Type B pancreatic cell (in vitro differentiated cells): ENCODE data around the gene RDH16. TPM values are rescaled to one million over a fixed set of nuclear protein-coding genes. Genes with fewer than 3 reads are reported as not detected.
"Not testable (repeated sequence)": the region's sequence is repeated elsewhere in the genome, so short reads cannot be mapped to it uniquely, and the experiment has no call there.

Source experiments
- DNase-seq: peaks from one replicate; pipeline ENCODE4 v3.0.0; 2021; ENCODE audit warnings: mixed read lengths; ENCODE audit not compliant: unreplicated experiment; ENCODE audit errors: extremely low spot score
- H3K27ac Mint-ChIP-seq: 2 replicates; pipeline ENCODE4 v1.8.0; 2021; ENCODE audit warnings: mild to moderate bottlenecking, mixed read lengths
- H3K27me3 Mint-ChIP-seq: 2 replicates; pipeline ENCODE4 v1.8.0; 2021; ENCODE audit warnings: mixed read lengths
- H3K36me3 Mint-ChIP-seq: 2 replicates; pipeline ENCODE4 v1.8.0; 2021; ENCODE audit warnings: mixed read lengths
- H3K4me1 Mint-ChIP-seq: one replicate; pipeline ENCODE4 v1.8.0; 2021; ENCODE audit warnings: mixed read lengths; ENCODE audit not compliant: unreplicated experiment
- H3K4me3 Mint-ChIP-seq: 2 replicates; pipeline ENCODE4 v1.8.0; 2021; ENCODE audit warnings: mild to moderate bottlenecking, mixed read lengths
- H3K9me3 Mint-ChIP-seq: 2 replicates; pipeline ENCODE4 v1.8.0; 2021; ENCODE audit warnings: mixed read lengths
- total RNA-seq: library from RNA; stranded (reverse); gene quantifications from 2 replicates; pipeline ENCODE4 v1.2.1, GENCODE V29; 2021; ENCODE audit warnings: low replicate concordance
- TF ChIP-seq, protein P1 (sequence below): fragments of 200-600 bp; sonication (generic); conservative IDR thresholded peaks from 2 replicates; pipeline ENCODE4 v1.5.0; 2021; ENCODE audit warnings: antibody characterized with exemption, mild to moderate bottlenecking

RDH16 gene
- total RNA-seq, 1 donor from 2014 or later: 0.68 TPM

DNA sequence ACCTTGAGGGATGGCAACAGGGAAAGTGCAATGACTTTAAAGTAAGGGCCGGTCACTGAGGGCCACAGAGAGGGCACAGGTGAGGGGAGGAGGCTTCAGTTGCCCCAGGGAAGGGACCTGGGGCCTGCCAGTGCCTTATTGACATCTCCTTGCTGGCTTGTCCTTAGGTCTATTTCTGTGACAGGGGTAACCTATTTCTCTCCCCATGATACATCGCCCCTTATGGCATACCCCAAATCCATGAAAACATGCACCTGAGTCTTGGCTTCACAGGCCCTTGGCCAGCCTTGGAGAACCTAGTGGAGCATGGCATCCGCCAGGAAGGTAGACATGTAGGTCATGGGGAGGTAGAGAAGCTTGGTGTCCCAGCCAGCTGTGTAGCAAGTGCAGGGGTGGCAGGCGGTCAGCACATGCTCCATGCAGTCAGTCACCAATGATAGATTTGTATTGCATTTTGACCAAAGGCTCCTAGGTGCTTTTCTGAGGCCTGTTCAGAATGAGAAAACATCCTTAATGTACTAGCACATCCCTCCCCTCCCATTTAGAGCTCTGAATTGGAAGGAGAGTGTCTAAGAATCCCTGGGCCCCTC, 23.6 kb upstream of the RDH16 start:
- Mint-ChIP-seq H3K27ac (no peak overlapping the region), H3K4me1 (no peaks in the 10 kb centered on the region), H3K4me3 (no peak overlapping the region), H3K9me3 (no peaks in the 10 kb centered on the region), H3K36me3 (no peaks in the 10 kb centered on the region), H3K27me3 (no peaks in the 10 kb centered on the region)
- DNase-seq: no peak
- TF ChIP-seq, protein P1, sequence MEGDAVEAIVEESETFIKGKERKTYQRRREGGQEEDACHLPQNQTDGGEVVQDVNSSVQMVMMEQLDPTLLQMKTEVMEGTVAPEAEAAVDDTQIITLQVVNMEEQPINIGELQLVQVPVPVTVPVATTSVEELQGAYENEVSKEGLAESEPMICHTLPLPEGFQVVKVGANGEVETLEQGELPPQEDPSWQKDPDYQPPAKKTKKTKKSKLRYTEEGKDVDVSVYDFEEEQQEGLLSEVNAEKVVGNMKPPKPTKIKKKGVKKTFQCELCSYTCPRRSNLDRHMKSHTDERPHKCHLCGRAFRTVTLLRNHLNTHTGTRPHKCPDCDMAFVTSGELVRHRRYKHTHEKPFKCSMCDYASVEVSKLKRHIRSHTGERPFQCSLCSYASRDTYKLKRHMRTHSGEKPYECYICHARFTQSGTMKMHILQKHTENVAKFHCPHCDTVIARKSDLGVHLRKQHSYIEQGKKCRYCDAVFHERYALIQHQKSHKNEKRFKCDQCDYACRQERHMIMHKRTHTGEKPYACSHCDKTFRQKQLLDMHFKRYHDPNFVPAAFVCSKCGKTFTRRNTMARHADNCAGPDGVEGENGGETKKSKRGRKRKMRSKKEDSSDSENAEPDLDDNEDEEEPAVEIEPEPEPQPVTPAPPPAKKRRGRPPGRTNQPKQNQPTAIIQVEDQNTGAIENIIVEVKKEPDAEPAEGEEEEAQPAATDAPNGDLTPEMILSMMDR: no peak

DNA sequence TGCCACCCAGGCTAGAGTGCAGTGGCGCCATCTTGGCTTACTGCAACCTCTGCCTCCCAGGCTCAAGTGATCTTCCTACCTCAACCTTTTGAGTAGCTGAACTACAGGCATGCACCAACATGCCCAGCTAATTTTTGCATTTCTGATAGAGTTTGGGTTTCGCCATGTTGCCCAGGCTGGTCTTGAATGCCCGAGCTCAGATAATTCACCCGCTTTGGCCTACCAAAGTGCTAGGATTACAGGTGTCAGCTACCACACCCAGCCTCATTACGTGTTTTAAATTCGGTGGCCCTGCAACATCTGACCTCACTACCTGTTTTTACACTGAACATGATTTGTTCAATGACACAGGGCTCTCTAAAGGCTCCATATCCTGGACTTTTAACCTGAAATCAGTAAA, 22.9 kb upstream of the RDH16 start:
- TF ChIP-seq, protein P1: no peak
- H3K4me3 Mint-ChIP-seq: no peak overlapping the region
- no peaks in the 10 kb centered on the region for H3K9me3 Mint-ChIP-seq
- DNase-seq: no peak
- no peaks in the 10 kb centered on the region for H3K27me3 Mint-ChIP-seq
- no peak overlapping the region for H3K27ac Mint-ChIP-seq
- H3K36me3 Mint-ChIP-seq: no peaks in the 10 kb centered on the region
- H3K4me1 Mint-ChIP-seq: no peaks in the 10 kb centered on the region

DNA sequence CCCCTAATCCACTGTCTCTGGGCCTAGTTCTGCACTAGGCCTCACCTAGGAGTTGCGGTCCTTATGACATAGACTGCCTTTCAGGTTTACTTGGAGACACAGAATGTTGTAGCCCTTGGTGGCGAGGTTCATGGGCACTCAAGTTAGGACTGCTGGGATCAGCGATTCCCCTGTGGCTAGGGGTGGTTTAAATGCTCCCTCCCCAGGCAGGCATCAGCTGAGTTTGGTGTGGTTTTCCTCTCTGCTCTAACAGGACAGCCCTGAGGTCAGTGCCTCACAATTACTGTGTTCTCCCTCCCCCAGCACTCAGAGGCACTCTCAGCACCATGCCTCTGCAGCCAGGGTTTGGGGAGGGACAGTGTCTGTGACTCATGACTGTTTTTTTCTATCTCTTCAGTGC, 22.2 kb upstream of the RDH16 start:
- DNase-seq: no peak
- no peak overlapping the region for H3K27ac Mint-ChIP-seq
- no peaks in the 10 kb centered on the region for H3K4me1 Mint-ChIP-seq
- TF ChIP-seq, protein P1: no peak
- H3K9me3 Mint-ChIP-seq: no peaks in the 10 kb centered on the region
- no peaks in the 10 kb centered on the region for H3K27me3 Mint-ChIP-seq
- H3K36me3 Mint-ChIP-seq: no peaks in the 10 kb centered on the region
- no peak overlapping the region for H3K4me3 Mint-ChIP-seq

DNA sequence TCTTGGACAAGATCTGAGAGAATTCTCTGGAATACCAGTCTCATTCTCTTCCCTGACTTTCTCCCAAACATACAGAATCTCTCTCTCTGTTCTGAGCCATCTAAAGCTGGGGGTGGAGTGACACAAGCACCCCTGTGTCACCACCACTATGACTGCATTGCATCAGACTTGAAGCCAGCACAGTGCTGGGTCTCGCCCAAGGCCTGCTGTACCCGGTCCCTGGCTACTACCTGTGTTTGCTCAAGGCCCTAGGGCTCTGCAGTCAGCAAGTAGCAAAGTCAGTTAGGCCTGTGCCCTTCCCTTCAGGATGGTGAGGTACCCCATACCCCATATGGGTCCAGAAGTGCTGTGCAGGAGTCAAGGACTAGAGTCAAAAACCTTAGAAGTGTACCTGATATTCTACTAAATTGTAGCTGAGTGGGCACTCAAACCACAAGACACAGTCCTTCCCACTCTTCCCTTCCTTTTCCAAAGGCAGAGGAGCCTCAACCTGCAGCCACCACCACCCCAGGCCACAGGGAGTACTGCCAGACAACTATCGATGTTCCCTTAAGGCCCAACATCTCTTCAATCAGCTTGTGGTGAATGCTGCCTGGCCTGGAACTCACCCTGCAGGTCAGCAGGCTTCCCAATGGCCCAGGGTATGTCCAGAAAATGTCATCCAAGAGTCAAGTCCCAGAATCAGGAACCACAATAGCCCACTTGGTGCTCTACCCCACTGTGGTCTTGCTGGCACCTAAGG, 21.2 kb upstream of the RDH16 start:
- Mint-ChIP-seq H3K9me3 (no peaks in the 10 kb centered on the region), H3K4me3 (no peak overlapping the region), H3K27ac (no peak overlapping the region), H3K4me1 (no peaks in the 10 kb centered on the region), H3K27me3 (no peaks in the 10 kb centered on the region), H3K36me3 (no peaks in the 10 kb centered on the region)
- TF ChIP-seq, protein P1: no peak
- no peak for DNase-seq

DNA sequence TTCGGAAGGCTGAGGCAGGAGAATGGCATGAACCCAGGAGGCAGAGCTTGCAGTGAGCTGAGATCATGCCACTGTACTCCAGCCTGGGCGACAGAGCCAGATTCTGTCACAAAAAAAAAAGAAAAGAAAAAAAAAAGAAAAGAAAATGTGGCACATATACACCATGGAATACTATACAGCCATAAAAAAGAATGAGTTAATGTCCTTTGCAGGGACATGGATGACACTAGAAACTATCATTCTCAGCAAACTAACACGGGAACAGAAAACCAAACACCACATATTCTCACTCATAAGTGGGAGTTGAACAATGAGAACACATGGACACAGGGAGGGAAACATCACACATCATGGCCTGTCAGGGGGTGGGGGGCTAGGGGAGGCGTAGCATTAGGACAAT, 20.0 kb upstream of the RDH16 start:
- not testable (repeated sequence) for H3K4me1 Mint-ChIP-seq, H3K4me3 Mint-ChIP-seq, H3K36me3 Mint-ChIP-seq, H3K27ac Mint-ChIP-seq, H3K27me3 Mint-ChIP-seq, DNase-seq, H3K9me3 Mint-ChIP-seq

DNA sequence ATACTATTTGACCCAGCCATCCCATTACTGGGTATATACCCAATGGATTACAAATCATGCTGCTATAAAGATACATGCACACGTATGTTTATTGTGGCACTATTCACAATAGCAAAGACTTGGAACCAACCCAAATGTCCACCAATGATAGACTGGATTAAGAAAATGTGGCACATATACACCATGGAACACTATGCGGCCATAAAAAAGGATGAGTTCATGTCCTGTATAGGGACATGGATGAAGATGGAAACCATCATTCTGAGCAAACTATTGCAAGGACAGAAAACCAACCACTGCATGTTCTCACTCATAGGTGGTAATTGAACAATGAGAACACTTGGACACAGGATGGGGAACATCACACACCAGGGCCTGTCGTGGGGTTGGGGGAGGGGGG, 16.8 kb upstream of the RDH16 start:
- not testable (repeated sequence) for H3K36me3 Mint-ChIP-seq, H3K27me3 Mint-ChIP-seq, H3K9me3 Mint-ChIP-seq, DNase-seq, H3K4me3 Mint-ChIP-seq, H3K27ac Mint-ChIP-seq, H3K4me1 Mint-ChIP-seq

DNA sequence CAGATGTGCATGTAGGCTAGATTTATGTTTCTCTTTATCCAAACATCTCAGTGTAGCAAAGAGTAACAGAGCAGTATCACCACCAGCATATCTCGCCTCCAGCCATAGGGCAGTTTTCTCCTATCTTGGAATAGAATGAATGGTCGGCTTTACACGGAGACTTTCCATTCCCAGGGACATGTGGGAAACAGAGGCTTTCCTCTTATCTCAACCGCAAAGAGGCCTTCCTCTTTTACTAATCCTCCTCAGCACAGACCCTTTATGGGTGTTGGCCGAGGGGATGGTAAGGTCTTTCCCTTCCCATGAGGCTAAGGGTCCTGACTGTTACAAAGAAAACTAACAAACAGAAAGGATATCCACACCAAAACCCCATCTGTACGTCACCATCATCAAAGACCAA, 11.5 kb upstream of the RDH16 start:
- H3K27me3 Mint-ChIP-seq, DNase-seq, H3K36me3 Mint-ChIP-seq, H3K9me3 Mint-ChIP-seq, H3K4me1 Mint-ChIP-seq, H3K27ac Mint-ChIP-seq, H3K4me3 Mint-ChIP-seq: not testable (repeated sequence)

DNA sequence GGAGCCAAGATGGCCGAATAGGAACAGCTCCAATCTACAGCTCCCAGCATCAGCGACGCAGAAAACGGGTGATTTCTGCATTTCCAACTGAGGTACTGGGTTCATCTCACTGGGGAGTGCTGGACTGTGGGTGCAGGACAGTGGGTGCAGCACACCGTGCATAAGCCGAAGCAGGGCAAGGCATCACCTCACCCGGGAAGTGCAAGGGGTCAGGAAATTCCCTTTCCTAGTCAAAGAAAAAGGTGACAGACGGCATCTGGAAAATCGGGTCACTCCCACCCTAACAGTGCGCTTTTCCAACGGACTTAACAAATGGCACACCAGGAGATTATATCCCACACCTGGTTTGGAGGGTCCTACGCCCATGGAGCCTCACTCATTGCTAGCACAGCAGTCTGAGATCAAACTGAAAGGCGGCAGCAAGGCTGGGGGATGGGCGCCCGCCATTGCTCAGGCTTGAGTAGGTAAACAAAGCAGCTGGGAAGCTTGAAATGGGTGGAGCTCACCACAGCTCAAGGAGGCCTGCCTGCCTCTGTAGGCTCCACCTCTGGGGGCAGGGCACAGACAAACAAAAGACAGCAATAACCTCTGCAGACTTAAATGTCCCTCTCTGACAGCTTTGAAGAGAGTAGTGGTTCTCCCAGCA, 8.7 kb upstream of the RDH16 start:
- H3K27ac Mint-ChIP-seq, H3K4me1 Mint-ChIP-seq, H3K9me3 Mint-ChIP-seq, H3K36me3 Mint-ChIP-seq, DNase-seq, H3K4me3 Mint-ChIP-seq: not testable (repeated sequence)
- peaks cover 11% of the 10 kb centered on the region for H3K27me3 Mint-ChIP-seq

DNA sequence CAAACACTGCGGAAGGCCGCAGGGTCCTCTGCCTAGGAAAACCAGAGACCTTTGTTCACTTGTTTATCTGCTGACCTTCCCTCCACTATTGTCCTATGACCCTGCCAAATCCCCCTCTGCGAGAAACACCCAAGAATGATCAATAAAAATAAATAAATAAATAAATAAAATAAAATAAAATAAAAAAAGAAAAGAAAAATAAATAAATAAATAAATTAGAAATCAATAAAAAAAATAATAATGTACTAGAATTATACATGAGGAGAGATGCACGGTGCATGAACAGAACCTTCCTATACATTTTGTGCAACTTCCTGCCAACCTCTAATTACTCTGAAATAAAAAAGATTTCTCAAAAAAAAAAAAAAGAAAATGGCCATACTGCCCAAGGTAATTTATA, 7.7 kb upstream of the RDH16 start:
- H3K4me3 Mint-ChIP-seq, H3K36me3 Mint-ChIP-seq, H3K9me3 Mint-ChIP-seq, DNase-seq, H3K27ac Mint-ChIP-seq, H3K4me1 Mint-ChIP-seq: not testable (repeated sequence)
- H3K27me3 Mint-ChIP-seq: peaks cover 14% of the 10 kb centered on the region

DNA sequence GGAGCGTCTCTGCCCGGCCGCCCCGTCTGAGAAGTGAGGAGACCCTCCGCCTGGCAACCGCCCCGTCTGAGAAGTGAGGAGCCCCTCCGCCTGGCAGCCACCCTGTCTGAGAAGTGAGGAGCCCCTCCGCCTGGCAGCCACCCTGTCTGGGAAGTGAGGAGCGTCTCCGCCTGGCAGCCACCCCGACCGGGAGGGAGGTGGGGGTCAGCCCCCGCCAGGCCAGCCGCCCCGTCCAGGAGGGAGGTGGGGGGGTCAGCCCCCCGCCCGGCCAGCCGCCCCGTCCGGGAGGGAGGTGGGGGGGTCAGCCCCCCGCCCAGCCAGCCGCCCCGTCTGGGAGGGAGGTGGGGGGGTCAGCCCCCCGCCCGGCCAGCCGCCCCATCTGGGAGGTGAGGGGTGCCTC, 6.1 kb upstream of the RDH16 start:
- H3K4me1 Mint-ChIP-seq: not testable (repeated sequence)

More for the DNA sequence above, 6.1 kb upstream of the RDH16 start:
- H3K36me3 Mint-ChIP-seq, H3K9me3 Mint-ChIP-seq, DNase-seq, H3K27ac Mint-ChIP-seq, H3K4me3 Mint-ChIP-seq: not testable (repeated sequence)
- peaks cover 15% of the 10 kb centered on the region for H3K27me3 Mint-ChIP-seq
